HL-60/S4 treated with phorbol 12-myristate 13-acetate at 8.2 ng/mL for 4 days and 3 days (cell line): ENCODE data around the gene YPEL4.

Experiments
- in situ Hi-C: fragments of 300-500 bp; cut with MboI; formaldehyde crosslinking; loops from 2 replicates; pipeline ENCODE4 v1.15.0; 2022; ENCODE audit warnings: low sequenced_read_pairs

The YPEL4 gene

DNA sequence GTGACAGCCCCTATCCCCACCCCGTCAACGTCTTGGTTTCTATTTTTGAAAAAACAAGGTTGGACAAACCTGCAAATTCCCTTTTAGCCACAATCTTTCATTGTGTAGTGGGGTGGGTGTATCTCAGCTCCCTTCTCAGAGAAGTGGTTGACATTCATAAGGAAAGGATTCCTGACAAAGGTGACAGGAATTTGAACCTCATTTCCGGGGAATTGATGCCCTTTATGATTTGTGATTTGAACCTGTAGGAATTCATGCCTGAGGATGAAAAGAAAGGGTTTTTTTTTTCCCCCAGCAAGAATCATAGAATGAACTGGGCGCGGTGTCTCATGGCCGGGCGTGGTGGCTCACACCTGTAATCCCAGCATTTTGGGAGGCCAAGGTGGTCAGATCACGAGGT lies 14.5 kb downstream of the YPEL4 start:
- in situ Hi-C loops: no loop called here

DNA sequence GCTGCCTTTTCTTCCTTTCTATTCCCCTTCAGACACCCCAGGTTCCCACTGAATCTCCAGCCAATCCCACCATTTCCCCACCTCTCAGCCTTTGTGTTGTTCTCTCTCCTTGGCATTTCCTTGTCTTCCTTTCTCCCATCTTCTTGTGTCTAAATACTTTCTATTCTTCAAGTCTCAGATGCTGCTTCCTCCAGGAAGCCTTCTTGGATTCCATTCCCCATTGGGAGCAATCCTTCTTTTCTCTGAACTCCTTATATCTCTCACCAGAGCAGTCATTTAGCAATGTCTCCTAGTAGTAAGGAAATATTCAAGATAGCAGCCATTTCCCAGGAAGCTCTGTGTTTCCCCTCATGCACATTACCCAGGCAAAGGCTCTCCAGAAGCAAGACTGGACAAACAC lies 15.4 kb downstream of the YPEL4 start:
- in situ Hi-C loops: no loop called here

DNA sequence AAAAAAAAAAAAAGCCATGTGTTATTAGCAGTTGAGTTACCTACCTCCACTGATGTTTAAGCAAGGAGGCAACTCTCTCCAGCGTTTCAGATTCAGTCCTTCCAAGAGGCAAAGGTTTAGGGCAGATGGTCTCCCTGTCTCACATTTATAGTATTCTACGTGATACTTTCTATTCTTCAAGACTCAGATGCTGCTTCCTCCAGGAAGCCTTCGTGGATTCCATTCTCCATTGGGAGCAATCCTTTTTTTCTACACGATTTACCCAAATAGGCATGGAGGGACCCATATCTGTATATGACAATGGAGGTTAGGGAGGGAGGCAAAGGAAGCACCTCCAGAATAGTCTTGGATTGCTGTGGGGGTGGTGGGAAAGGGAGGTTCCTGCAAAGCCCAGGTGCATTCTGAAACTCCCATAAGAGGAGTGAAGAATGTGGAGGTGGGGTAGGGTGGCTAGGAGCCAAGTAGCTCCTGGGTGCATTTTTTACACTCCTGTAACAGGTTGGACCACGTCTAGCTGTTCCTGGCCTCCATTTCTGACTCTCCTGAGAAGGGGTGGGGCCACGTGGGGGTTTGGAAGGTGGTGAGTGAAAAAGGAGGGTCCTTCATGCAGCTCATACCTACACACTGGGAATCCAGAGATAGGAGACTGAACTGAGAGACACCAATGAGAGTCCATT lies 16.2 kb downstream of the YPEL4 start:
- in situ Hi-C loops: no loop called here

DNA sequence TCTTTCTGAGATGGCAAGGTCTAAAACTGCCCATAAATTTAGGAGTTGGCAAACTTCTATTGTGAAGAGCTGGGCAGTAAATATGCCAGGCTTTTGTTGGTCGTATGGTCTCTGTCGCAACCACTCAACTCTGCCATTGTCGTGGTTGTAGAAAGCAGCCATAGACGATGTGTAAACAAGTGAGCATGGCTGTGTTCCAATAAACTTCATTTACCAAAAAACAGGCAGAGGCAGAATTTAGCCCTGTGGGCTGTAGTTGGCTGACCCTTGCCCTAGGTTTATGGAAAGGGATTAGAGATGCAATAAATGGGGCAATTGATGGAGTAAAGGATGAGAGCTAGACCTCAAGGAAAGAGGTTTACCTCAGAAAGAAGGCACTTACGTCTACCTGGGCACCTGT lies 17.6 kb downstream of the YPEL4 start:
- in situ Hi-C loops: no loop called here

DNA sequence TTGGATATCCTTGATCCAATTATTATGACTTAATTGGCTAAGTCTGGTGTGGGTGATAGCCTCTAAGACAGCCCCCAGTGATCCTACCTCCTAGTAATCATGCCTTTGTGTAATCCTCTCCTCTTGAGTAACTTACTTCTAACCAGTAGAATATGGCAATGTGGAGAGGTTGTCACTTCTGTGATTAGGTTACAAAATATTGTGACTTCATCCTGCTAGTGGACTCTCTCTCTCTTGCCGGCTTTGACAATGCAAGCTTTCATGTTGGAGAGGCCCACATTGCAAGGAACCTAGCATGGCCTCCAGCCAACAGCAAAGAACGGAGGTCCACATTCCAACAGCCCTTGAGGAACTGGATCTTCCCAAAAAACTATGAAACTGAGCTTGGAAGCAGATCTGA lies 19.5 kb downstream of the YPEL4 start:
- in situ Hi-C loops: no loop called here

DNA sequence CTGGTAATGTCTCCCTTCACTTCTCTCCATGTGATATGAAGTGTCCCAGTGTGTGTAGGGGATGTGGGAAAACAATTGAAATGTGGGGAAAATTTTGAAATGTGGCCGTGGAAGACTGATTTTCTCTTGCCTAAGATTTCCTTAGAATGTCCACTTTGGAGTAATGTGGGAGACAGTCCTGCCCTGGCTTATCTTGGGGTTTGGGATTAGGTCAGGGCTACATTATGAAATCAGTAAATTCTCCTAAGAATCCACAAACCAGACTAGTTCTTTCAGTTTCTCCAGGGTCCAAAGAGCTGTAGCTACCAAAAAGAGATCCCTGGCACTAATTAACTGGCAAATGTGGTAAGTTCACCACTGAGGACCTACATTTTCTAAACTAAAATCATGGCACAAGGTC lies 22.8 kb downstream of the YPEL4 start:
- in situ Hi-C loops: no loop called here

DNA sequence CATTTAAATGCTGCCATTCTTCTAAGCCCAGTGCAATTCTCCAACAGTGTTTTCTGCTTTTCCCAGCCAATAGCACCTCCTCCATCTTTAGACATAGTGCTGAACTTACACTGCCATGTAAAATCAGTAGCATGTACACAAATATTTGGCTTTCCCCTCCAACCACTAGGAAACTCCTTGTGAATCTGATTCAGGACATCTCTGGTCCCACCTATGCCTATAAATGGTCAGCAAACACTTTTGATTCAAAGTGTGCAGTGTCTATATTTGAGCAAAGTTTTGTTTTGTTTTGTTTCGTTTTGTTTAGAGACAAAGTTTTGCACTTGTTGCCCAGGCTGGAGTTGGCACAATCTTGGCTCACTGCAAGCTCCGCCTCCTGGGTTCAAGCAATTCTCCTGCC lies 24.8 kb downstream of the YPEL4 start:
- in situ Hi-C loops: no loop called here

DNA sequence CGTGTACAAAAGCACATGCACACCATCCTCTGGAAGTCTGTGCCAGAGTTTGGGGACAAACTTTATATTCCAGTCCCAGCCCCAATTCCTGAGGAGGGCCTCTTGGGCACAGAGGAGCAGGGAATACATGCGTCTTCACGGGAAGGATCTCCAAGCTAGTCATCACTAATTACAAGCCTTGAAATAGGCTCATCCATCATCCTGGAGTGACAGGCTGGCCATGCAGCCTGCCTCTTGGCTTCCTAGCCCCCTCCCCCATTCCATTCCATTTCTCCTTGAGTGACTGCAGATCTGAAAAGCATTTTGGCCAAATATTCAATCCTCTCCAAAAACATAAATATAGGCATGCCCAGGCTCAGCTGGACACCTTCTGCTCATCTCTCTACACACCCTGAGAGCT lies 27.4 kb downstream of the YPEL4 start:
- in situ Hi-C loops: no loop called here

DNA sequence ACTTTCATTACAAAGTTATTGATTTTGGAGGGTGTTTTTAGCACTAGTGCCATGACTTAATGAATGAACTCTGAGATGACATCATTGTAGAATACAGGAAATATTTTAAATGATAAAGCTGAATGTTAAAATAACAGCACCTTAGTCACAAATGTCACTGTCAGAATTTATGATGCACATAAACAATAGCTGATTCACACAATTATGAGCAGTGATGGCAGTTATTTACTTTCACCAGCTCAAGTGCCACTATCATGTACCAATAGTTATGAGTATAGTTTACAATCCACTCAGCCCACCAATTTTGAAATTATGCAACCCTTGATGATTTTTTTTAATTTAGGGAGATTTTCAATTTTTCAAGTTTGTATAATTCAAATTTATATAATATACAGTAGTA lies 29.2 kb downstream of the YPEL4 start:
- in situ Hi-C loops: no loop called here

DNA sequence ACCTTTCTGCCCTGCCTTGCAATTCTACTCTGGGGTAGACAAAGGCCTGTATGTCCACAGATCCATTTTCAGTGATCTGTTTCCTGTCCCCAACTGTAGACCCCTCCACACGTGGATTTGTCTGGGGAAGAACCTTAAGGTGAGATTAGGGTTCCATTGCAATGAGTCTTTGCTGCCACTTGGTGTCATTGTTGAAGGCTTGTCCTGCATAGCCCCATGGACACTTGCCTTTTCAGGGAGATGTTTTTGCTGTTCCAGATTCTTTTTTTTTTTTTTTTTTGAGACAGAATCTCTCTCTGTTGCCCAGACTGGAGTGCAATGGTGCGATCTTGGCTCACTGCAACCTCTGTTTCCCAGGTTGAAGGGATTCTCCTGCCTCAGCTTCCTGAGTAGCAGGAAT lies 30.4 kb downstream of the YPEL4 start:
- in situ Hi-C loops: no loop called here

DNA sequence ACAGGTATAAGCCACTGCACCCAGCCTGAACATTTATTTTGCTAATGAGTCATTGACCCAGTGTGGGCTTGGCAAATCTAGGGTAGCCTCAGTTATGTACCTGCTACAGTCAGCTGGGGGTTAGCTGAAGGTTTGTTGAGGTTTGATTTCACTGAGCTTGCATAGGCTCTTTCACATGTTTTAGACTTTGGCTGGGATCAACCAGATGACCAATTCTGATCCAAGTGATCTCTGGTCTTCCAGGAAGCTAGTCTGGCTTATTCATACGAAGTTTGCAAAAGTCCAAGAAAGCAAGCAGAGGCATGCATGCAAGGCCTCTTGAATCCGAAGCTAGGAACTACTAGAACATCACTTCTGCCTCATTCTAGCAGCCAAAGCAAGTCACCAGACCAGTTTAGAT lies 31.3 kb downstream of the YPEL4 start:
- in situ Hi-C loops: no loop called here

DNA sequence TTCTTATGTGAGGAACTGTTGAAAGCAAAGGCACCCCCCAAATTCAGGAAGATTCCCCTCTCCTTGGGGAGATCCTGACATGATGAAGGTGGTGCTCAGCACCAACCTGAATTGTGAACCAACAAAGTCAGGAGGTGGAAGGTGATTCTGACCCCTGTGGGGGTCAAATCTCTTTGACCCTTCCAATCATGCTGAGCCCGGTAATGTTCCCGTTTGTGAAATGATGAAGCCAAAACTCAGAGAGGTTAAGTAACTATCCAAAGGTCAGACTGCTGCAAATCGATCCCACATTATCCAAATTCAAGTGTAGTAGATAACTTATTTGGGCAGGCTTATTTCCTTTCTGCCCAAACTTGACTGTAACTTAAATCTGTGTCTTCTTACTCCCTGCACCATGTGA lies 33.1 kb downstream of the YPEL4 start:
- in situ Hi-C loops: no loop called here

DNA sequence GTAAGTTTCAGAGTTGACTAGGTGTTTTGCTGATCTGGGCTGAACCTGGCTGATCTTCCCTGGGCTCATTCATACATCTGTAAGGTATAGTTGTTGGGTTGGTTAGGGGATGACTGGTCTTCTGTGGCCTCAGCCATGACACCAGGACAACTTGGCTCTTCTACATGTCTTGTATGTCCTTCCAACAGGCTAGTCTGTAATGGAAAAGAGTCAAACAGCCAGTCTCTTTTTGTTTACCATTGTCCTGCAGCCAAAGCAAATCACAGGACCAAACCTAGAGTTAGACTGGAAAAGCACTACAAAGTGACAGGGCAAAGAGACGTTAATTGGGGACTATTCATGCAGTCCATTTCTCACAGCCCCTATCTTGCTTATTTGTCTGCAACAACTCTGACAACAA lies 34.4 kb downstream of the YPEL4 start:
- in situ Hi-C loops: no loop called here

DNA sequence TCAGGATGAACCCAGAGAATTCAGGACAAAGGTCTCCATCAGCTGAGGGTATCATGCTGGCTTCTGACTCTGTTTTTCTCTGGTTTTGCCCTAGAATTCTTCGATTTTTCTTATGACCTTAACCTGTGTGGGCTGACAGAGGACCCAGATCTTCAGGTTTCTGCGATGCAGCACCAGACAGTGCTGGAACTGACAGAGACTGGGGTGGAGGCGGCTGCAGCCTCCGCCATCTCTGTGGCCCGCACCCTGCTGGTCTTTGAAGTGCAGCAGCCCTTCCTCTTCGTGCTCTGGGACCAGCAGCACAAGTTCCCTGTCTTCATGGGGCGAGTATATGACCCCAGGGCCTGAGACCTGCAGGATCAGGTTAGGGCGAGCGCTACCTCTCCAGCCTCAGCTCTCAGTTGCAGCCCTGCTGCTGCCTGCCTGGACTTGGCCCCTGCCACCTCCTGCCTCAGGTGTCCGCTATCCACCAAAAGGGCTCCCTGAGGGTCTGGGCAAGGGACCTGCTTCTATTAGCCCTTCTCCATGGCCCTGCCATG lies 35.4 kb downstream of the YPEL4 start:
- in situ Hi-C loops: no loop called here

DNA sequence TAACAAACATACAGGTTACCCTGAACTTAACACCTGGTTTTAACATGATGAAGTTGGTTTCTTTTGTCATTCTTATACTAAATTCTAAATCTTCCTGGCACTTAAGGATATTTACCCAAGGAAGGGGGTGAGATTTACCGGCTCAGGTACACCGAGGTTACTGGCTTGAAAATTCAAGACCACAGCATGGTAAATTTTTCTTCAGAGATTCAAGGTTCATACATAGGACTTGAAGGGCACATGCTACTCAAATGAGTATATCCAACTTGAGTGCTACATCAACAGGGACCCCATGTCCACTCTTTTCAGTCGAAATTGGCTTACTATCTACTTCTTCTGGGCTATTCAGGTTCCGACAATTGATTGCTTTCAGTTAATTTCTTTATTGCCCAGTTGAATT lies 39.5 kb downstream of the YPEL4 start:
- in situ Hi-C loops: no loop called here

DNA sequence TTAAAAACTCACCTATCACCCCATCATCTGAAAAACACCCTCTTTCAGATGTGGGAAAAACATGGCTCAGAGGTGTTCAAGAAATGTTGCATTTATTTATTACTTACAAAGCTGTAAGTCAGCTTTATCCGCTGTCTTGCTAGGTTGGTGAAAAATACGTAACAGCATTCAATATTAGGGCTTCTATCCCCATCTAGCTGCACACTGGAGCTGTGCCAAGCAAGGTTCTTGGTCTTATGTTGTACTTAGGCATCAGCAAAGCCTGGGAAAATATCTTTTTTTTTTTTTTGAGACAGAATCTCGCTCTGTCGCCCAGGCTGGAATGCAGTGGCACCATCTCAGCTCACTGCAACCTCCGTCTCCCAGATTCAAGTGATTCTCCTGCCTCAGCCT lies 44.7 kb downstream of the YPEL4 start:
- in situ Hi-C loops: no loop called here

DNA sequence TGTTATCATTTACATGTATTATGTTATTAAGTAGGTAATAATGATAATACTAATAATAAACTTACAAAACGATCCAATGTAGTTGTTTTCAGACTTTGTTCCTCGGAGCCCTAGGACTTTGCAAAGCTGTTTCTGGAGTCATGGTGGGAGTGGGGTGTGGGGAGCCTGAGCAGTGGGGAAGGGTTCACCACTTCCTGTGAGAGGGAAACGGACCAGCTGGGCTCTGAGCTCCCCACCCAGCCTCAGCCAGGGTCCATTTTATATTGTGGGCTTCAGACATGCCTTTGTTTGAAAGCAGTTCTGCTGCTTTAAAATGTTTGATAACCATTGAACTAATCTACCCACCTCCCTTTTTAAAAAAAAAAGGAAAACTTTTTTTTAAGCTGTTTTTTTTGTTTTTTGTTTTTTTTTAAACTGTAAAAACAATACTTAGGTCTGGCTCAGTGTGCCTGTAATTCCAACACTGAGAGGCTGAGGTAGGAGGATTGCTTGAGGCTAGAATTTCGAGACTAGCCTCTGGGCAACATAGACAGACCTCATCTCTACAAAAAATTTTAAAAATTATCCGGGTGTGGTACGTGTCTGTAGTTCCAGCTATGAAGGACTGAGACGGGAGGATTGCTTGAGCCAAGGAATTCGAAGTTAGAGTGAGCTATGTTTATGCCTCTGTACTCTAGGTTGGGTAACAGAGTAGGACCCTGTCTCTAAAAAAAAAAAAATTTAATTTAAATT lies 45.2 kb downstream of the YPEL4 start:
- in situ Hi-C loops: no loop called here

DNA sequence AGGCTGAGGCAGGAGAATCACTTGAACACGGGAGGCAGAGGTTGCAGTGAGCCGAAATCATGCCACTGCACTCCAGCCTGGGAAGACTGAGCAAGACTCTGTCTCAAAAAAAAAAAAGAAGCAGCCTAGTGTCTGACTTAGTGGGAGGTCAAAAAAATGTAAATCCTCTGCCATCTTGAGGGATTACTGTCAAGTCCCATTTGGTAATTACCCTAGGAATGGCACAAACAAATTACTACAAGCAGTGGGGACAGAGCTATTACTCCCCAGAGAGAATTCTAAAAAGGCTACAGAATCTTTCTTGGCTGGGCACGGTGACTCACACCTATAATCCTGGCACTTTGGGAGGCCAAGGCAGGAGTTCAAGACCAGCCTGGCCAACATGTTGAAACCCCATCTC lies 48.4 kb downstream of the YPEL4 start:
- in situ Hi-C loops: no loop called here

DNA sequence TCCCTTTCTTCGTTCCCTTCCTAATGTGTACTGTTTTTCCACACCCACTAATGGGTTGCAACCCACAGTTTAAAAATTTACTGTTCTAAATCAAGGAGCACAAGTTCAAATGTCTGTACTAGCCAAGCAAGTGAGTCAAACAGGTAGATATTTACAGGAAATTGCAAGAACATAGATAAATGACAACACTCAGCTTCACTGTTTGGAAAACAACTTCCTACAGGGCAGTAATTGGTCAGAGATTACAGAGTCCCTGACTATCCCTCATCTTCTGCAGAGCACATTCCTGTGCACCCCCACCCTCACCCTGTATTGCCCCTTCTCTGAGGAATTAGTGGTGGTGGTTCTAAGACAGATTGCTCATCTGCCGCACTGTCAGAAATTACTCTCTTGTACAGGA lies 50.3 kb downstream of the YPEL4 start:
- in situ Hi-C loops: no loop called here

DNA sequence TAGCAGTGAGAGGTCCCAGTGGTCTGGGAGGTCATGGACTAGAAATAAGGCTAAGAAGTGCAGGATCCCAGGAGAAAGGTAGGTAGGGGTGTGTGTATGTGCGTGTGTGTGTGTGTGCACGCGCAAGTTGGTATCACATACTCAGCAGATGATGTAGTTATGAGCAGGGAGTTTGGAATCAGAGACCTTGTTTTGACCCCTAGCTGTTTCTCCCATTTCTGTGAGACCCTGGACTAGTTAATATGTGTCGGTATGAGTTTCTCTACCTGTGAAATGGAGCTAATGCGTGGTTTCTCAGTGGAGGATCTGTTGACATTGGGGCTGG lies 50.9 kb downstream of the YPEL4 start:
- in situ Hi-C loops: no loop called here

DNA sequence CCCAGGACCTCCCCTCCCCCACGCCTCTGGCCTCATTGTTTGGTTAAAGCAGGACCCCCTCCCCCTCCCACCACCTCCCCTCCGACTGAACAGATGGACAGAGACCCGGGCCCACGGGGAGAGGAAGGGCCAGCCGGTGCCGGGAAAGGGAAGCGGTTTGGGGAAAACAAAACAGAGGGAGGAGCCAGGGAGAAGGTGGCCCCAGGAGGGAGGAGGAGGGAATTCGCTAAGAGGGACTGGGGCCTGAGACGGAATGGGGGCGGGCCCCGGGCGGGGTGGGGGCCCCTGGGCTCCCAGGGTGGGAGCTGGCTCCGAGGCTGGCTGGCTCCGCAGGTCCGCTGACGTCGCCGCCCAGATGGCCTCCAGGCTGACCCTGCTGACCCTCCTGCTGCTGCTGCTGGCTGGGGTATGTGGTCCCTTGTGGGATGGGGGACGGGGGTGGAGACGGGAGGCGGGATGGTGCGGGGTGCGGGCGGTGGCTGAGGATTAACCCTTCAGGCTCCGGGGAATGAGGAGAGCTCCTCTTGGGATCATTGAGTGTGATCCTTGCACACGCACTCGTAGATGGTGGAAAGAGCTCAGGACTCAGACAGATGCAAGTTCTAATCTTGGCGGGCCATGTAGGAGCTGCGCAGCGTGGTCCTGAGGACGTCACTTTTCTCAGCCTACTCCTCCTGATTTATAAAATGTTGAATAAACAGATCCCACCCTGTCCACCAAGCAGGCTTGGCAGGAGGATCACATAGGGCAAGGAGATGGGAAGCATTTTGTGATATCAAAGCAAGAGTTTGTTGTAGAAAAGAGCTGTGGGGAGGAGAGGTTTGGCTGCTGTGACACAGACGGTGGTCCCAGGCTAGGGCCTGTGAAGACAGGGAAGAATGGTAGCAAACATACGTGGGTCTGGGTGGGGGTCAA lies 51.5 kb downstream of the YPEL4 start:
- in situ Hi-C loops: no loop called here

DNA sequence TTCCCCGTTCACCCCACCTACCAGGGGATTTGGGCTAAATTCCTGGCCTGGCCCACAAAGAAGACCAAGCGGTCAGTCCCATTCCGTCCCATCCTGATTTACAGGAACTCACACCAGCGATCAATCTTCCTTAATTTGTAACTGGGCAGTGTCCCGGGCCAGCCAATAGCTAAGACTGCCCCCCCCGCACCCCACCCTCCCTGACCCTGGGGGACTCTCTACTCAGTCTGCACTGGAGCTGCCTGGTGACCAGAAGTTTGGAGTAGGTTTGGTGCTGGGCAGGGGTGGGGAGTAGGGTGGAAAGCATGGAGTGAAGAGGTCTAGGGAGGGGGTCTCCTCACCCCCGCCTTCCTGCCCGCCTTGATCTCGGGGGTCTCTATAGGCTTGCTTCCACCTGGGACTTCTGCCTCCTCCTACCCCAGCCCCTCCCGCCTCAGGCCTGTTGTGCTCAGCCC lies 52.2 kb downstream of the YPEL4 start, which contains the start of gene SERPING1:
Gene SERPING1 (plus strand): TSS at position 225 of the 455 bp plus-strand sequence. CDS start 586 bp downstream, outside the sequence.
- in situ Hi-C loops: no loop called here
